ENCODE results near the gene BTG2. TPM values are rescaled to one million over a fixed set of nuclear protein-coding genes. Genes with fewer than 3 reads are reported as not detected.

Gene BTG2
- total RNA-seq, 4 donors from 2014 or later: 160 to 319 (median 193) TPM

- WGBS: 70% methylated on average over 9 of the region's 9 CpGs
- DNase-seq (ENCODE audit: low spot score in 2 of 2): no peak
- H3K4me1 ChIP-seq: peaks cover 30% of the 10 kb centered on the region
- H3K9me3 ChIP-seq: no peaks in the 10 kb centered on the region
- H3K36me3 ChIP-seq: no peaks in the 10 kb centered on the region
- no peak for TF ChIP-seq EP300 (IDR thresholded peaks at IDR 0.05)
- no peak for TF ChIP-seq POLR2A (IDR thresholded peaks at IDR 0.05)
- TF ChIP-seq POLR2AphosphoS5 (IDR thresholded peaks at IDR 0.05): no peak
- TF ChIP-seq, protein P1, sequence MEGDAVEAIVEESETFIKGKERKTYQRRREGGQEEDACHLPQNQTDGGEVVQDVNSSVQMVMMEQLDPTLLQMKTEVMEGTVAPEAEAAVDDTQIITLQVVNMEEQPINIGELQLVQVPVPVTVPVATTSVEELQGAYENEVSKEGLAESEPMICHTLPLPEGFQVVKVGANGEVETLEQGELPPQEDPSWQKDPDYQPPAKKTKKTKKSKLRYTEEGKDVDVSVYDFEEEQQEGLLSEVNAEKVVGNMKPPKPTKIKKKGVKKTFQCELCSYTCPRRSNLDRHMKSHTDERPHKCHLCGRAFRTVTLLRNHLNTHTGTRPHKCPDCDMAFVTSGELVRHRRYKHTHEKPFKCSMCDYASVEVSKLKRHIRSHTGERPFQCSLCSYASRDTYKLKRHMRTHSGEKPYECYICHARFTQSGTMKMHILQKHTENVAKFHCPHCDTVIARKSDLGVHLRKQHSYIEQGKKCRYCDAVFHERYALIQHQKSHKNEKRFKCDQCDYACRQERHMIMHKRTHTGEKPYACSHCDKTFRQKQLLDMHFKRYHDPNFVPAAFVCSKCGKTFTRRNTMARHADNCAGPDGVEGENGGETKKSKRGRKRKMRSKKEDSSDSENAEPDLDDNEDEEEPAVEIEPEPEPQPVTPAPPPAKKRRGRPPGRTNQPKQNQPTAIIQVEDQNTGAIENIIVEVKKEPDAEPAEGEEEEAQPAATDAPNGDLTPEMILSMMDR (IDR thresholded peaks at IDR 0.05): no peak
- H3K4me3 ChIP-seq: no peak overlapping the region
- H3K27me3 ChIP-seq: no peaks in the 10 kb centered on the region
- H3K27ac ChIP-seq: peak overlapping the region; percentile 13
These were observed 38.8 kb downstream of the BTG2 start for GRCh38 chr1:203343956-203344754.

DNA sequence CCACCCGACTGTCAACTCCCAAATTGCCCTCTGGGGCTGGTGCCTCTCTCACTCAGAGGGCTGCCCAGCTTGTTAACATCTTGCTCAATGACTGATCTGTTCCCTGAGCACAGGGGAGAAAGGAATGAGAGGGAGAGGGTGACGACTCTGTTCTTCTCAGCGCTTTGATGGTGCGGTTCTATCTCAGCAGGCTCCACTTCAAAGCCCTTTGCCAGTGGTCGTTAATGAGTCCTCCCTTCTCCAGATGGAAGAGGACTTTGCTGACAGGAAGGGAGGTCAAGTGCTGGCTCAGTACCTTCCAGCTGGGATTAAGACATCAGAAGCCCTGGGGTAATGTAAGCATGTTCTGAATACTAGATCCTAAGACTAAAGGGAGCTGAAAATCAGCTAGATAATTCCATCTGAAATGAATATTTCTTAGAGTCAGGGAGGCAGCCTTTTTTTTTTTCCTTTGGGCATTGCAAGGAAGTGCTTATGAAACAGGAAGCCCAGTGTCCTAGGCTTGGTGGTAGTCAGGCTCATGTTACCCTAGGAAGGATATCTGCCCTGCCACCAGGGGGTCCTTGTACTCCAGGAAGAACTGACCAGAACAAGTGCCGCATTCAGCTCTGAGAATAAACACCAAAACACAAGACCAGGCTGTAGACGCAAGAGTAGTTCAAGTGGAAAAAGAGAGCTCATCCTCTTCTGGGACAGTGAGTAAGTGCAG lies 40.9 kb downstream of the BTG2 start:
- WGBS: 61% methylated on average over 7 of the region's 7 CpGs
- Histone ChIP-seq H3K4me3 (no peak overlapping the region), H3K27me3 (no peaks in the 10 kb centered on the region), H3K9me3 (no peaks in the 10 kb centered on the region), H3K36me3 (no peaks in the 10 kb centered on the region), H3K4me1 (peaks cover 32% of the 10 kb centered on the region), H3K27ac (no peak overlapping the region)
- TF ChIP-seq POLR2A (IDR thresholded peaks at IDR 0.05): no peak
- no peak for TF ChIP-seq POLR2AphosphoS5 (IDR thresholded peaks at IDR 0.05)
- no peak for TF ChIP-seq EP300 (IDR thresholded peaks at IDR 0.05)
- TF ChIP-seq, protein P1 (IDR thresholded peaks at IDR 0.05): no peak
- no peak for DNase-seq (ENCODE audit: low spot score in 2 of 2)

DNA sequence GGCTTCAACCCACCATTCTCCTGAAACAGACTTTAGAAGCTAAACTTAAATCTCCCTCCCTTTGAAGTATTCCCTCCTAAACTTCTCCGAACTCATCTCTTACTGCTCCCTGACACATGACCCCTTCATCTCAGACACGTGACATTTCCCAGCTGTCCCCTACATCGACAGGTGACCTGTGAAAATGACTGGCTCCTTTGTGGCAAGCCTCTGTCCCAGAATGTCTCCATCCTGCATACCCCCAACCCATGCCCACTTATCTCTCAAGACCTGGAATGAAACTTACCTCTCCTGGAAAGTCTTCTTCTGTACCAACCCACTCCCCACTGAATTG lies 41.4 kb downstream of the BTG2 start:
- H3K36me3 ChIP-seq: no peaks in the 10 kb centered on the region
- no peak for TF ChIP-seq POLR2AphosphoS5 (IDR thresholded peaks at IDR 0.05)
- TF ChIP-seq, protein P1 (IDR thresholded peaks at IDR 0.05): no peak
- no peak for TF ChIP-seq EP300 (IDR thresholded peaks at IDR 0.05)
- no peak for DNase-seq (ENCODE audit: low spot score in 2 of 2)
- no peak overlapping the region for H3K4me3 ChIP-seq
- H3K27me3 ChIP-seq: no peaks in the 10 kb centered on the region
- peaks cover 37% of the 10 kb centered on the region for H3K4me1 ChIP-seq
- no peaks in the 10 kb centered on the region for H3K9me3 ChIP-seq
- WGBS: 96% methylated on average over 3 of the region's 3 CpGs
- no peak overlapping the region for H3K27ac ChIP-seq

GRCh38 chr1:203349166-203349565 lies 43.8 kb downstream of the BTG2 start:
- H3K9me3 ChIP-seq: no peaks in the 10 kb centered on the region
- no peak overlapping the region for H3K27ac ChIP-seq
- WGBS: 92% methylated on average over 1 of the region's 1 CpG
- TF ChIP-seq POLR2A (IDR thresholded peaks at IDR 0.05) (no peak), POLR2AphosphoS5 (IDR thresholded peaks at IDR 0.05) (no peak), EP300 (IDR thresholded peaks at IDR 0.05) (no peak)
- TF ChIP-seq, protein P1 (IDR thresholded peaks at IDR 0.05): no peak
- H3K27me3 ChIP-seq: no peaks in the 10 kb centered on the region
- peaks cover 32% of the 10 kb centered on the region for H3K4me1 ChIP-seq
- DNase-seq (ENCODE audit: low spot score in 2 of 2): no peak
- H3K36me3 ChIP-seq: no peaks in the 10 kb centered on the region
- no peak overlapping the region for H3K4me3 ChIP-seq

- H3K4me1 ChIP-seq: peaks cover 26% of the 10 kb centered on the region
These were observed 44.6 kb downstream of the BTG2 start for GRCh38 chr1:203349773-203350524.

More at GRCh38 chr1:203349773-203350524, 44.6 kb downstream of the BTG2 start:
- TF ChIP-seq, protein P1 (IDR thresholded peaks at IDR 0.05): no peak
- TF ChIP-seq POLR2AphosphoS5 (IDR thresholded peaks at IDR 0.05) (no peak), EP300 (IDR thresholded peaks at IDR 0.05) (no peak)
- H3K36me3 ChIP-seq: no peaks in the 10 kb centered on the region
- H3K9me3 ChIP-seq: no peaks in the 10 kb centered on the region
- no peaks in the 10 kb centered on the region for H3K27me3 ChIP-seq
- peak overlapping the region; percentile 34 for H3K4me3 ChIP-seq
- peak overlapping the region; percentile 54 for H3K27ac ChIP-seq
- WGBS: 80% methylated on average over 4 of the region's 4 CpGs
- no peak for DNase-seq (ENCODE audit: low spot score in 2 of 2)
